ENCODE measurements around the gene RBBP8NL. TPM values are rescaled to one million over a fixed set of nuclear protein-coding genes. Genes with fewer than 3 reads are reported as not detected.

The RBBP8NL gene
- total and polyA plus RNA-seq, 2 of the 8 experiments (the other 6 are each of a cell fraction or from before 2014, with no cell fraction given) = 0.43 to 0.48 TPM

DNA sequence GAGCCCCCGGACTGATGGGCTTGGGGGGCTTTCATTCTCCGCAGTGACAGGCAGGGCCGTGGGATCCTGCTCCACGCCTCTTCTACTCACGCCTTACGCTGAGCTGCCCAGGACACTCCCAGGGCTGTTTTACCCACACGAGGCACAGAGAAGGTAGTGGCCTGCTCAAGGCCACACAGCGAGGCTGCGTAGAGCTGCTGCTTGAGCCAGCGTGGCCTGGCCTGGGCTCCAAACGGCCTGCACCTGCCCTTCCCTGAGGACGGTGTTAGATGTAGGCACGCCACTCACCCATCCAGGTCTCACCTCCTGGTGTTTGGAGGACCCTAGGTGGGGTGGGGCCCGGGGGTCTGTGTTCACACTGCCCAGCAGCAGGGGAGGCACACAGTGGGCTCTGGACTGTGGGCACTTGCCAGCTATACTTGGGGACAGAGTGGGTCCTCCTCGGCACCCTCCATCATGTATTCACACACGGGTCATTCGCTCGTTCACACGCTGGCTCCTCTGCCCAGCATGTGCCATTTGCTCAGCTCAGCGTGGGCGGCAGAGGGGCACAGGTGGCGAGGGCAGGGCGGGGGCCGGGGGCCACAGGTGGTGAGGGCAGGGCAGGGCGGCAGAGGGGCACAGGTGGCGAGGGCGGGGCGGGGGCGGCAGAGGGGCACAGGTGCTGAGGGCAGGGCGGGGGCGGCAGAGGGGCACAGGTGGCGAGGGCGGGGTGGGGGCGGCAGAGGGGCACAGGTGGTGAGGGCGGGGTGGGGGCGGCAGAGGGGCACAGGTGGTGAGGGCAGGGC lies 18.4 kb upstream of the RBBP8NL start (continued):
- TF ChIP-seq MAFK (IDR thresholded peaks at IDR 0.05; ENCODE audit: low read depth, low read length) (no peak), KDM5A (IDR thresholded peaks at IDR 0.05; ENCODE audit: low read length) (no peak), HDAC2 (IDR thresholded peaks at IDR 0.05; ENCODE audit: borderline replicate concordance in 1 of 2, low read depth in 2 of 2, low read length in 2 of 2) (no peak), CEBPB (IDR thresholded peaks at IDR 0.05; ENCODE audit: low read depth, low read length) (no peak), KDM1A (IDR thresholded peaks at IDR 0.05; ENCODE audit: borderline replicate concordance, low read length) (no peak), POU5F1 (IDR thresholded peaks at IDR 0.05; ENCODE audit: low read depth, low read length) (no peak), BRCA1 (IDR thresholded peaks at IDR 0.05; ENCODE audit: low read depth, low read length) (no peak), SUZ12 (IDR thresholded peaks at IDR 0.05; ENCODE audit: low read length) (no peak)

All from H1 (cell line).